ENCODE data around the gene ZNF430. TPM values are rescaled to one million over a fixed set of nuclear protein-coding genes. Genes with fewer than 3 reads are reported as not detected.
A peak's percentile ranks its signal among the peaks of the same experiment; 100 is the strongest.

ZNF430 gene
- total and polyA plus RNA-seq, 9 of the 15 experiments (the other 6 are each of a cell fraction or from before 2014, with no cell fraction given) = 4.7 to 15.4 (median 9.4) TPM

- TF ChIP-seq, protein P1, sequence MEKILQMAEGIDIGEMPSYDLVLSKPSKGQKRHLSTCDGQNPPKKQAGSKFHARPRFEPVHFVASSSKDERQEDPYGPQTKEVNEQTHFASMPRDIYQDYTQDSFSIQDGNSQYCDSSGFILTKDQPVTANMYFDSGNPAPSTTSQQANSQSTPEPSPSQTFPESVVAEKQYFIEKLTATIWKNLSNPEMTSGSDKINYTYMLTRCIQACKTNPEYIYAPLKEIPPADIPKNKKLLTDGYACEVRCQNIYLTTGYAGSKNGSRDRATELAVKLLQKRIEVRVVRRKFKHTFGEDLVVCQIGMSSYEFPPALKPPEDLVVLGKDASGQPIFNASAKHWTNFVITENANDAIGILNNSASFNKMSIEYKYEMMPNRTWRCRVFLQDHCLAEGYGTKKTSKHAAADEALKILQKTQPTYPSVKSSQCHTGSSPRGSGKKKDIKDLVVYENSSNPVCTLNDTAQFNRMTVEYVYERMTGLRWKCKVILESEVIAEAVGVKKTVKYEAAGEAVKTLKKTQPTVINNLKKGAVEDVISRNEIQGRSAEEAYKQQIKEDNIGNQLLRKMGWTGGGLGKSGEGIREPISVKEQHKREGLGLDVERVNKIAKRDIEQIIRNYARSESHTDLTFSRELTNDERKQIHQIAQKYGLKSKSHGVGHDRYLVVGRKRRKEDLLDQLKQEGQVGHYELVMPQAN (IDR thresholded peaks at IDR 0.05; ENCODE audit: borderline replicate concordance) = peak; percentile 74
- TF ChIP-seq, protein P2, sequence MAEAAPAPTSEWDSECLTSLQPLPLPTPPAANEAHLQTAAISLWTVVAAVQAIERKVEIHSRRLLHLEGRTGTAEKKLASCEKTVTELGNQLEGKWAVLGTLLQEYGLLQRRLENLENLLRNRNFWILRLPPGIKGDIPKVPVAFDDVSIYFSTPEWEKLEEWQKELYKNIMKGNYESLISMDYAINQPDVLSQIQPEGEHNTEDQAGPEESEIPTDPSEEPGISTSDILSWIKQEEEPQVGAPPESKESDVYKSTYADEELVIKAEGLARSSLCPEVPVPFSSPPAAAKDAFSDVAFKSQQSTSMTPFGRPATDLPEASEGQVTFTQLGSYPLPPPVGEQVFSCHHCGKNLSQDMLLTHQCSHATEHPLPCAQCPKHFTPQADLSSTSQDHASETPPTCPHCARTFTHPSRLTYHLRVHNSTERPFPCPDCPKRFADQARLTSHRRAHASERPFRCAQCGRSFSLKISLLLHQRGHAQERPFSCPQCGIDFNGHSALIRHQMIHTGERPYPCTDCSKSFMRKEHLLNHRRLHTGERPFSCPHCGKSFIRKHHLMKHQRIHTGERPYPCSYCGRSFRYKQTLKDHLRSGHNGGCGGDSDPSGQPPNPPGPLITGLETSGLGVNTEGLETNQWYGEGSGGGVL (CRISPR knock-in tag; IDR thresholded peaks at IDR 0.05) = no peak
- TF ChIP-seq ZNF384 (IDR thresholded peaks at IDR 0.05; ENCODE audit: low read depth, low read length) (no peak), TAF9B (IDR thresholded peaks at IDR 0.05; ENCODE audit: partially characterized antibody) (peak; percentile 79), CHD2 (IDR thresholded peaks at IDR 0.05; ENCODE audit: low read depth, low read length) (peak; percentile 70; the same call in 1 of the 2 replicates), MEIS2 (IDR thresholded peaks at IDR 0.05; ENCODE audit: partially characterized antibody) (peak; percentile 83), MTA2 (IDR thresholded peaks at IDR 0.05; ENCODE audit: low read depth) (no peak), HLTF (IDR thresholded peaks at IDR 0.05) (no peak), MAZ (CRISPR knock-in tag; conservative IDR thresholded peaks at IDR 0.05 in 1 of 2, IDR thresholded peaks at IDR 0.05 in 1 of 2) (no peak; a peak in 1 of 4 replicates), NFRKB (IDR thresholded peaks at IDR 0.05; ENCODE audit: low read depth) (peak; percentile 82), SFPQ (IDR thresholded peaks at IDR 0.05; ENCODE audit: low read depth, low read length) (no peak), TFAP4 (CRISPR knock-in tag; IDR thresholded peaks at IDR 0.05; ENCODE audit: borderline replicate concordance) (peak; percentile 83; the same call in 1 of the 2 replicates), SMAD4 (CRISPR knock-in tag; conservative IDR thresholded peaks at IDR 0.05) (0 out of 2 replicates have a peak, but pooled peaks have one; percentile 48), HDAC1 (IDR thresholded peaks at IDR 0.05) (peak in 1 of 2 experiments; percentile 68; a peak in 2 of 4 replicates)
- TF ChIP-seq, protein P3, sequence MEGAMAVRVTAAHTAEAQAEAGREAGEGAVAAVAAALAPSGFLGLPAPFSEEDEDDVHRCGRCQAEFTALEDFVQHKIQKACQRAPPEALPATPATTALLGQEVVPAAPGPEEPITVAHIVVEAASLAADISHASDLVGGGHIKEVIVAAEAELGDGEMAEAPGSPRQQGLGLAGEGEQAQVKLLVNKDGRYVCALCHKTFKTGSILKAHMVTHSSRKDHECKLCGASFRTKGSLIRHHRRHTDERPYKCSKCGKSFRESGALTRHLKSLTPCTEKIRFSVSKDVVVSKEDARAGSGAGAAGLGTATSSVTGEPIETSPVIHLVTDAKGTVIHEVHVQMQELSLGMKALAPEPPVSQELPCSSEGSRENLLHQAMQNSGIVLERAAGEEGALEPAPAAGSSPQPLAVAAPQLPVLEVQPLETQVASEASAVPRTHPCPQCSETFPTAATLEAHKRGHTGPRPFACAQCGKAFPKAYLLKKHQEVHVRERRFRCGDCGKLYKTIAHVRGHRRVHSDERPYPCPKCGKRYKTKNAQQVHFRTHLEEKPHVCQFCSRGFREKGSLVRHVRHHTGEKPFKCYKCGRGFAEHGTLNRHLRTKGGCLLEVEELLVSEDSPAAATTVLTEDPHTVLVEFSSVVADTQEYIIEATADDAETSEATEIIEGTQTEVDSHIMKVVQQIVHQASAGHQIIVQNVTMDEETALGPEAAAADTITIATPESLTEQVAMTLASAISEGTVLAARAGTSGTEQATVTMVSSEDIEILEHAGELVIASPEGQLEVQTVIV (CRISPR knock-in tag; IDR thresholded peaks at IDR 0.05; ENCODE audit: borderline replicate concordance) = no peak
Measured at GRCh38 chr19:21082011-21082975, 61.8 kb downstream of the ZNF430 start, which contains the start of gene ZNF714 (continued).

All from K562 (cell line).